ENCODE data around the gene ZNF346. TPM values are rescaled to one million over a fixed set of nuclear protein-coding genes. Genes with fewer than 3 reads are reported as not detected.
A peak's percentile ranks its signal among the peaks of the same experiment; 100 is the strongest.
"Not testable (repeated sequence)": the region's sequence is repeated elsewhere in the genome, so short reads cannot be mapped to it uniquely, and the experiment has no call there.

ZNF346 gene
- total RNA-seq, 2 experiments from 2014 or later: 36.6 to 42.4 TPM

GRCh38 chr5:176998828-176999227 lies 23.7 kb upstream of the ZNF346 start:
- no peaks in the 10 kb centered on the region for H3K9me2 ChIP-seq (ENCODE audit: insufficient read depth, low read length)
- CTCF ChIA-PET (ENCODE audit: unreplicated experiment): no interaction called here
- POLR2A ChIA-PET: interaction anchor here (0.9 kb wide), 1 partner anchor 13 kb away, joined by 4 read pairs; no protein-coding TSS in a partner anchor
- H3K9me3 ChIP-seq (ENCODE audit: low read length): no peaks in the 10 kb centered on the region
- intact Hi-C loops (cut with micrococcal nuclease; ENCODE audit: unreplicated experiment): loop anchor here (10.0 kb wide), 2 partner anchors 306 to 554 kb away; partner anchors contain the start of genes FAF2, PRELID1 and RAB24
- peaks cover 61% of the 10 kb centered on the region for H3K4me1 ChIP-seq (ENCODE audit: insufficient read depth, low read length, poor library complexity, severe bottlenecking)
- H4K20me1 ChIP-seq (ENCODE audit: insufficient read depth, low read length): peaks cover 28% of the 10 kb centered on the region
- peaks cover 100% of the 10 kb centered on the region for H3K79me2 ChIP-seq (ENCODE audit: insufficient read depth, low read depth, low read length)
- peaks cover 39% of the 10 kb centered on the region for H3K36me3 ChIP-seq (ENCODE audit: insufficient read depth, low read length)
- TF ChIP-seq EZH2phosphoT487 (IDR thresholded peaks at IDR 0.05; ENCODE audit: borderline replicate concordance, low read depth, low read length) (no peak), CTCF (conservative IDR thresholded peaks at IDR 0.05; ENCODE audit: low read length) (no peak)
- no peak for DNase-seq (ENCODE audit: low spot score)
- H3K4me3 ChIP-seq (ENCODE audit: low read depth, low read length, poor library complexity, severe bottlenecking): no peak overlapping the region
- no peak overlapping the region for H3K27ac ChIP-seq (ENCODE audit: low read depth, low read length, poor library complexity, severe bottlenecking)
- BruUV-seq (replicated peaks): no TSS peak
- H3K4me2 ChIP-seq (ENCODE audit: low read length): no peak overlapping the region
- no peak overlapping the region for H2AFZ ChIP-seq (ENCODE audit: low read length)

- H3K9me2 ChIP-seq (ENCODE audit: insufficient read depth, low read length); H3K4me2 ChIP-seq (ENCODE audit: low read length); BruUV-seq (replicated peaks); H2AFZ ChIP-seq (ENCODE audit: low read length); H3K4me3 ChIP-seq (ENCODE audit: low read depth, low read length, poor library complexity, severe bottlenecking); POLR2A ChIA-PET; DNase-seq (ENCODE audit: low spot score); H3K9me3 ChIP-seq (ENCODE audit: low read length); H3K27ac ChIP-seq (ENCODE audit: low read depth, low read length, poor library complexity, severe bottlenecking); CTCF ChIA-PET (ENCODE audit: unreplicated experiment): not testable (repeated sequence)
- Histone ChIP-seq H4K20me1 (ENCODE audit: insufficient read depth, low read length) (peaks cover 35% of the 10 kb centered on the region), H3K4me1 (ENCODE audit: insufficient read depth, low read length, poor library complexity, severe bottlenecking) (peaks cover 61% of the 10 kb centered on the region), H3K36me3 (ENCODE audit: insufficient read depth, low read length) (peaks cover 46% of the 10 kb centered on the region), H3K79me2 (ENCODE audit: insufficient read depth, low read depth, low read length) (peaks cover 100% of the 10 kb centered on the region)
- intact Hi-C loops (cut with micrococcal nuclease; ENCODE audit: unreplicated experiment): loop anchor here (10.0 kb wide), 2 partner anchors 305 to 555 kb away; partner anchors contain the start of genes FAF2, PRELID1 and RAB24
These were observed 23.0 kb upstream of the ZNF346 start for GRCh38 chr5:176999526-176999925.

- intact Hi-C loops (cut with micrococcal nuclease; ENCODE audit: unreplicated experiment): loop anchor here (5.0 to 10.0 kb wide), 2 partner anchors 424 to 469 kb away; partner anchors contain the start of genes GRK6 and RNF44
- no peak overlapping the region for H3K27ac ChIP-seq (ENCODE audit: low read depth, low read length, poor library complexity, severe bottlenecking)
- H3K9me2 ChIP-seq (ENCODE audit: insufficient read depth, low read length): no peaks in the 10 kb centered on the region
- H2AFZ ChIP-seq (ENCODE audit: low read length): no peak overlapping the region
- ChIA-PET POLR2A (interaction anchor here (0.6 to 8.9 kb wide), 6 partner anchors 9 to 25 kb away, joined by 3 to 74 read pairs (median 9); partner anchors contain the start of gene ZNF346), CTCF (ENCODE audit: unreplicated experiment) (interaction anchor here (0.9 kb wide), 1 partner anchor 343 kb away, joined by 3 read pairs; no protein-coding TSS in a partner anchor)
- peak overlapping the region; percentile 100 for H3K4me2 ChIP-seq (ENCODE audit: low read length)
- no peak for TF ChIP-seq EZH2phosphoT487 (IDR thresholded peaks at IDR 0.05; ENCODE audit: borderline replicate concordance, low read depth, low read length)
- no peak for TF ChIP-seq CTCF (conservative IDR thresholded peaks at IDR 0.05; ENCODE audit: low read length)
- no peaks in the 10 kb centered on the region for H3K9me3 ChIP-seq (ENCODE audit: low read length)
- BruUV-seq (replicated peaks): no TSS peak
- peaks cover 32% of the 10 kb centered on the region for H4K20me1 ChIP-seq (ENCODE audit: insufficient read depth, low read length)
- H3K4me1 ChIP-seq (ENCODE audit: insufficient read depth, low read length, poor library complexity, severe bottlenecking): peaks cover 39% of the 10 kb centered on the region
- H3K79me2 ChIP-seq (ENCODE audit: insufficient read depth, low read depth, low read length): peaks cover 77% of the 10 kb centered on the region
- peaks cover 51% of the 10 kb centered on the region for H3K36me3 ChIP-seq (ENCODE audit: insufficient read depth, low read length)
- peak overlapping the region; percentile 95 for H3K4me3 ChIP-seq (ENCODE audit: low read depth, low read length, poor library complexity, severe bottlenecking)
- DNase-seq (ENCODE audit: low spot score): peak; percentile 30
These were observed 18.8 kb upstream of the ZNF346 start for GRCh38 chr5:177003649-177004048.
